C4-2B (cell line): Measurements from ENCODE around the gene KRT7.
"Not testable (repeated sequence)": the region's sequence is repeated elsewhere in the genome, so short reads cannot be mapped to it uniquely, and the experiment has no call there.

ENCODE experiments used
- H3K27ac ChIP-seq: fragments of 450-650 bp; 2 replicates; pipeline ENCODE4 v1.5.1; 2017
- ZFX ChIP-seq: fragments of 450-650 bp; IDR thresholded peaks from 2 replicates; pipeline ENCODE4 v1.6.1; 2017
- TF ChIP-seq, protein P1 (sequence below): fragments of 450-650 bp; conservative IDR thresholded peaks from 2 replicates; pipeline ENCODE4 v1.5.1; 2017; ENCODE audit warnings: mild to moderate bottlenecking

Gene KRT7

GRCh38 chr12:52284562-52285171 is 51.6 kb downstream of the KRT7 start:
- no peak for TF ChIP-seq ZFX
- TF ChIP-seq, protein P1, sequence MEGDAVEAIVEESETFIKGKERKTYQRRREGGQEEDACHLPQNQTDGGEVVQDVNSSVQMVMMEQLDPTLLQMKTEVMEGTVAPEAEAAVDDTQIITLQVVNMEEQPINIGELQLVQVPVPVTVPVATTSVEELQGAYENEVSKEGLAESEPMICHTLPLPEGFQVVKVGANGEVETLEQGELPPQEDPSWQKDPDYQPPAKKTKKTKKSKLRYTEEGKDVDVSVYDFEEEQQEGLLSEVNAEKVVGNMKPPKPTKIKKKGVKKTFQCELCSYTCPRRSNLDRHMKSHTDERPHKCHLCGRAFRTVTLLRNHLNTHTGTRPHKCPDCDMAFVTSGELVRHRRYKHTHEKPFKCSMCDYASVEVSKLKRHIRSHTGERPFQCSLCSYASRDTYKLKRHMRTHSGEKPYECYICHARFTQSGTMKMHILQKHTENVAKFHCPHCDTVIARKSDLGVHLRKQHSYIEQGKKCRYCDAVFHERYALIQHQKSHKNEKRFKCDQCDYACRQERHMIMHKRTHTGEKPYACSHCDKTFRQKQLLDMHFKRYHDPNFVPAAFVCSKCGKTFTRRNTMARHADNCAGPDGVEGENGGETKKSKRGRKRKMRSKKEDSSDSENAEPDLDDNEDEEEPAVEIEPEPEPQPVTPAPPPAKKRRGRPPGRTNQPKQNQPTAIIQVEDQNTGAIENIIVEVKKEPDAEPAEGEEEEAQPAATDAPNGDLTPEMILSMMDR = no peak

DNA sequence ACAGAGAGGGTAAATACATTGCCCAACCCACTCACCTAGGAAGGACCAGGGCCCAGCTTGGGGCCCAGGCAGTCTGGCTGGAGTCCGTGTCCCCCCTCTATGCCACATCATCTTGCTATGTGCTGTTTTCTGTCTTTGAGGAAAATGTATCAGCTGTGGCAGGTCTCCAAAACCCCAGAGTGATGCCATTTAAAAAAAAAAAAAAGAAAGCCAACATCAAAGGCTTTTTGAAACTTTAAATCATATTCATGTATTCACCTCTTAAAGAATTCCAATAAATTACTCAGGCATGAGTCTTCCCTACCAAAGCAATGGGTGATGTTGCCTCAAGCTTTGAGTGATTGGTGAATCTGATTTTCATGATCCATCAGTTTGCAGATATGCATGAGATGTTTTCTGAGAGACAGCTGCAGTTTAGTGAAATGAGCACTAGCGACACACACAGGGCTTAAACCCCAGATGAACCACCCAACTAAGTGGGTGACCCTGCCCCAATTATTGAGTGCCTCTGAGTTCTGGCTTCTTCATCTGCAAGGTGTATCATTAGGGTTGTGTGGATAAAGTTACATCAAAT is 52.2 kb downstream of the KRT7 start:
- TF ChIP-seq, protein P1 = no peak
- TF ChIP-seq ZFX = no peak

More at GRCh38 chr12:52284562-52285171, 51.6 kb downstream of the KRT7 start:
- no peak overlapping the region for H3K27ac ChIP-seq

GRCh38 chr12:52285851-52286530 is 52.9 kb downstream of the KRT7 start:
- no peak overlapping the region for H3K27ac ChIP-seq

More for the DNA sequence above, 52.2 kb downstream of the KRT7 start:
- H3K27ac ChIP-seq = no peak overlapping the region

GRCh38 chr12:52286857-52287785 is 54.1 kb downstream of the KRT7 start:
- TF ChIP-seq, protein P1 = peak; percentile 66
- H3K27ac ChIP-seq = not testable (repeated sequence)

More at GRCh38 chr12:52285851-52286530, 52.9 kb downstream of the KRT7 start:
- TF ChIP-seq, protein P1 = no peak
- no peak for TF ChIP-seq ZFX

DNA sequence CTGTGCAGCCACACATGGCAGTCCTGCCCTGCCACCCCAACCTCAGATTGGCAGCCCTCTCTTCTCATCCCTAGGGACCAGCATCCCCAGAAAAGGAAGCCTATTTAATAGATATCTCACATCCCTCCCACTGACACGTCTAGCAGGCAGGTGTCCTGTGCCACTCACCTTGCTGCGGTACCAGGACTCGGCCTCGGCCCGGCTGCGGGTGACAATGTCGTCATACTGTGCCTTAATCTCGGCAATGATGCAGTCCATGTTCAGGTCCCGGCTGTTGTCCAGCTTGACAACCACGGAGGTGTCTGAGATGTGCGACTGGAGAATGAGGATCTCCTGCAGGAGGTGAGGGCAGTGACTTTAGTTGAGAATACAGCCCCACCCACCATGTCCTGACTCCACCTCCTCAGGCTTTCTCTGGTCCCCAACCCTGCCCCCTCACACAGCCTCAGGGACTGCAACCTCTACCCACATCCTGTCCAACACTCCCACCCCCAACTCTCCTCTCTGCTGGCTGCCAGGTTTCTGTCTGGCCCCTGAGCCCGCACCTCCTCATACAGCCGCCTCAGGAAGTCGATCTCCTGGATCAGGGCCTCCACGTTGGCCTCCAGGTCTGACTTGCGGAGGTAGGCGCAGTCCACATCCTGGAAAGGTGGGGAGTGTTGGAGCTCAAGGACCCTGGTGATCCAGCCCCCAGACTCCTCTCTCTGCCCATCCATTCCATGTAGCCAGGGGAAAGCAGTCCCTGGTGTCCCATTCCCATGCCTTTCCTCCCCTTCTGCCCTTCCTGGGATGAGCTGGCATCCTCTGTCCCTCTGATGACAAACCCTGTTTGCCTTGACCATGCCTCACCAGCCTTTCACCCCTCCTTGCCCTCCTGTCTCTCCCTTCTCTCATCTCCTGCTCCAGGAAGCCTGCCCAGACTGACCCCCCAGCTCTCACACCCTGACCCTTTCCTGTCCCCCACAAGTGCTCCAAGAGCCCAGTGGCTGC is 55.1 kb downstream of the KRT7 start:
- H3K27ac ChIP-seq = not testable (repeated sequence)

DNA sequence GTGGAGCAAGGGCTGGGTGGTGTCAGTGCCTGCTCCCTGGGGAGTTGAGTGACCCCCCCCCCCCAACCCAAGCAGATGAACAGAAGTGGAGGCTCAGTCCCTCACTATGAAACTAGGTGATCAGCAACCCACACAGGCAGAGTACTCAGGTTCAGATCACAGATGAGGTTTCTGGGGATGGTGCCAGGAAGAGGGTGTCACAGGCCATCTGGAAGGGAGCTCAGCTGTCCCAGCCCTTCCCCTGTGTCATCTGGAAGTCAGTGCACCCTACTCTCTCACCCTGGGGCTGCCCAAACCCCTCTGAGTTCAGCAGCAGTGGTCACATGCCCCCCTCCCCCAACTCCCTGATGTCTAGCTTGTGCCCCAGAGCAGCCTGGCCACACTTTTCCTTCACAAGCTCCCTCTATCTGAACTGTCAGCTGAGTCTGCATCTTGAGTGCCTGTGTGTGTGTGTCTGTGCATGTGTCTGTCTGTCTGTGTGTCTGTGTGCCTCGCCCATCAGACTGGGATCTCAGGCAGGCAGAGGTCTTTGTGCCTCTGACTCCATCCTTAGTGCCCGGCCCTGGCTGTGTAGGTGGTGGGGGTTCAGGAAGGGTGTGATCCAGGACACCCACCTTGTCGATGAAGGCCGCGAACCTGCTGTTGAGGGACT is 57.6 kb downstream of the KRT7 start:
- H3K27ac ChIP-seq = not testable (repeated sequence)

- TF ChIP-seq, protein P1 = no peak
- TF ChIP-seq ZFX = no peak
- H3K27ac ChIP-seq = no peak within 1 kb of the TSS
Observed at GRCh38 chr12:52291267-52291935, 58.4 kb downstream of the KRT7 start, which contains the start of gene KRT81. KRT81 (minus strand) TSS chr12:52291534; CDS start chr12:52291465, 69 bp downstream.
